ENCODE measurements around the gene PDZRN3. TPM values are rescaled to one million over a fixed set of nuclear protein-coding genes. Genes with fewer than 3 reads are reported as not detected.

Gene PDZRN3
- total and polyA plus RNA-seq, 2 donors (not counting 1 experiment from before 2014, with no cell fraction given): 14.6 to 56.3 TPM

- Histone ChIP-seq H3K4me3 (replicated peaks in 1 of 4; ENCODE audit: control extremely low read depth in 1 of 4, insufficient read depth in 1 of 4, low read depth in 3 of 4, low read length in 4 of 4) (no peak overlapping the region), H3K4me2 (ENCODE audit: extremely low read depth, insufficient read depth, low read length) (no peak overlapping the region), H3K79me2 (ENCODE audit: control insufficient read depth, insufficient read depth, low read length) (no peaks in the 10 kb centered on the region), H3K9ac (ENCODE audit: insufficient read depth, low read length) (no peak overlapping the region), H3K9me3 (ENCODE audit: control insufficient read depth, insufficient read depth, low read depth, low read length) (no peaks in the 10 kb centered on the region), H2AFZ (ENCODE audit: low read length) (no peak overlapping the region), H3K27ac (ENCODE audit: insufficient read depth, low read length) (no peak overlapping the region), H3K36me3 (ENCODE audit: control insufficient read depth, insufficient read depth, low read length) (peaks cover 3% of the 10 kb centered on the region), H3K4me1 (ENCODE audit: control insufficient read depth, extremely low read depth, insufficient read depth, low read length) (peaks cover 12% of the 10 kb centered on the region), H3K27me3 (ENCODE audit: control insufficient read depth, insufficient read depth, low read length) (no peaks in the 10 kb centered on the region), H4K20me1 (ENCODE audit: control insufficient read depth, extremely low read depth, insufficient read depth, low read length) (no peaks in the 10 kb centered on the region)
- no peak for TF ChIP-seq EZH2 (IDR thresholded peaks at IDR 0.05; ENCODE audit: low read length, missing control alignments)
- no peak for TF ChIP-seq CTCF (conservative IDR thresholded peaks at IDR 0.05 in 1 of 2, IDR thresholded peaks at IDR 0.05 in 1 of 2; ENCODE audit: low read depth in 1 of 2, low read length in 2 of 2)
- peak in 1 of 2 donors; percentile 64 for DNase-seq (ENCODE audit: low read depth in 2 of 2)
Measured at GRCh38 chr3:73597476-73597875, 27.3 kb downstream of the PDZRN3 start.

GRCh38 chr3:73592154-73593144, 32.3 kb downstream of the PDZRN3 start:
- H3K79me2 ChIP-seq (ENCODE audit: control insufficient read depth, insufficient read depth, low read length): no peaks in the 10 kb centered on the region

More at GRCh38 chr3:73592154-73593144, 32.3 kb downstream of the PDZRN3 start:
- Histone ChIP-seq H3K4me1 (ENCODE audit: control insufficient read depth, extremely low read depth, insufficient read depth, low read length) (no peaks in the 10 kb centered on the region), H3K4me3 (replicated peaks in 1 of 4; ENCODE audit: control extremely low read depth in 1 of 4, insufficient read depth in 1 of 4, low read depth in 3 of 4, low read length in 4 of 4) (no peak overlapping the region), H4K20me1 (ENCODE audit: control insufficient read depth, extremely low read depth, insufficient read depth, low read length) (no peaks in the 10 kb centered on the region), H2AFZ (ENCODE audit: low read length) (no peak overlapping the region), H3K9ac (ENCODE audit: insufficient read depth, low read length) (no peak overlapping the region), H3K9me3 (ENCODE audit: control insufficient read depth, insufficient read depth, low read depth, low read length) (no peaks in the 10 kb centered on the region), H3K27ac (ENCODE audit: insufficient read depth, low read length) (no peak overlapping the region), H3K36me3 (ENCODE audit: control insufficient read depth, insufficient read depth, low read length) (no peaks in the 10 kb centered on the region), H3K27me3 (ENCODE audit: control insufficient read depth, insufficient read depth, low read length) (no peaks in the 10 kb centered on the region), H3K4me2 (ENCODE audit: extremely low read depth, insufficient read depth, low read length) (no peak overlapping the region)
- TF ChIP-seq EZH2 (IDR thresholded peaks at IDR 0.05; ENCODE audit: low read length, missing control alignments): no peak
- TF ChIP-seq CTCF (conservative IDR thresholded peaks at IDR 0.05 in 1 of 2, IDR thresholded peaks at IDR 0.05 in 1 of 2; ENCODE audit: low read depth in 1 of 2, low read length in 2 of 2): no peak
- no peak for DNase-seq (ENCODE audit: low read depth in 2 of 2)

Data from fibroblast of lung (primary cell).